DOHH2 (cell line): Measurements from ENCODE around the gene FGF23.

ENCODE experiments used
- H3F3A ChIP-seq: fragments of 200-600 bp; sonication (generic), shearing (Covaris generic); 2 replicates; pipeline ENCODE4 v1.6.0; 2016; ENCODE audit warnings: antibody characterized with exemption, mild to moderate bottlenecking; ENCODE audit not compliant: control insufficient read depth, insufficient read depth
- H3K27ac ChIP-seq: fragments of 200-600 bp; sonication (generic); 2 replicates; pipeline ENCODE4 v1.5.1; 2014; ENCODE audit warnings: low read depth, mild to moderate bottlenecking, low read length, moderate library complexity
- H3K27me3 ChIP-seq: fragments of 200-600 bp; sonication (generic); 2 replicates; pipeline ENCODE4 v1.6.1; 2014; ENCODE audit warnings: mild to moderate bottlenecking, low read length, mixed read lengths; ENCODE audit not compliant: control insufficient read depth
- H3K36me3 ChIP-seq: fragments of 200-600 bp; sonication (generic); 2 replicates; pipeline ENCODE4 v1.6.1; 2014; ENCODE audit warnings: mild to moderate bottlenecking, low read length, moderate library complexity, mixed read lengths; ENCODE audit not compliant: control insufficient read depth
- H3K4me1 ChIP-seq: fragments of 200-600 bp; sonication (generic); 2 replicates; pipeline ENCODE4 v1.6.1; 2014; ENCODE audit warnings: mild to moderate bottlenecking, low read length, mixed read lengths; ENCODE audit not compliant: control insufficient read depth
- H3K4me2 ChIP-seq: fragments of 200-600 bp; sonication (generic); 2 replicates; pipeline ENCODE4 v1.6.0; 2014; ENCODE audit warnings: mild to moderate bottlenecking, low read length, moderate library complexity
- H3K4me3 ChIP-seq: fragments of 200-600 bp; sonication (generic); 2 replicates; pipeline ENCODE4 v1.5.1; 2014; ENCODE audit warnings: mild to moderate bottlenecking, low read length, mixed read lengths
- H3K79me2 ChIP-seq: fragments of 200-600 bp; sonication (generic); 2 replicates; pipeline ENCODE4 v1.6.1; 2014; ENCODE audit warnings: mild to moderate bottlenecking, low read length, mixed read lengths; ENCODE audit not compliant: control insufficient read depth
- H3K9me2 ChIP-seq: fragments of 200-600 bp; sonication (generic); replicated peaks from 2 replicates; pipeline ENCODE4 v1.6.1; 2014; ENCODE audit warnings: mild to moderate bottlenecking, low read length, mixed read lengths; ENCODE audit not compliant: control insufficient read depth
- H3K9me3 ChIP-seq: fragments of 200-600 bp; sonication (generic); 2 replicates; pipeline ENCODE4 v1.6.1; 2014; ENCODE audit warnings: antibody characterized with exemption, low read length, mixed read lengths; ENCODE audit not compliant: control insufficient read depth, insufficient read depth
- H4K20me1 ChIP-seq: fragments of 200-600 bp; sonication (generic); 2 replicates; pipeline ENCODE4 v1.6.0; 2014; ENCODE audit warnings: low read depth, mild to moderate bottlenecking, antibody characterized with exemption, low read length, moderate library complexity; ENCODE audit not compliant: control insufficient read depth, insufficient read depth
- CTCF ChIP-seq: fragments of 200-600 bp; sonication (generic); IDR thresholded peaks from one replicate; pipeline ENCODE4 v1.5.1; 2014; ENCODE audit warnings: antibody characterized with exemption, mild to moderate bottlenecking, low read depth, low read length; ENCODE audit not compliant: poor library complexity, severe bottlenecking
- EZH2phosphoT487 ChIP-seq: fragments of 200-600 bp; sonication (generic); IDR thresholded peaks from 2 replicates; pipeline ENCODE4 v1.6.1; 2017; ENCODE audit warnings: borderline replicate concordance, mild to moderate bottlenecking, antibody characterized with exemption, low read length, moderate library complexity, mixed read lengths

Gene FGF23

GRCh38 chr12:4379405-4379804, at the start of gene FGF23:
Gene FGF23 (minus strand): TSS chr12:4379712. CDS start chr12:4379582, 130 bp downstream.
- Histone ChIP-seq H3K4me3 (no peak within 1 kb of the TSS), H3K9me2 (no peaks in the 10 kb centered on the region), H3F3A (no peaks in the 10 kb centered on the region), H3K9me3 (no peaks in the 10 kb centered on the region), H3K27me3 (peaks cover 28% of the 10 kb centered on the region), H4K20me1 (no peaks in the 10 kb centered on the region), H3K36me3 (no peaks in the 10 kb centered on the region), H3K79me2 (no peaks in the 10 kb centered on the region), H3K27ac (no peak within 1 kb of the TSS), H3K4me1 (no peaks in the 10 kb centered on the region), H3K4me2 (no peak within 1 kb of the TSS)
- TF ChIP-seq CTCF (no peak), EZH2phosphoT487 (no peak)

- Histone ChIP-seq H3K4me2 (no peak overlapping the region), H3F3A (no peaks in the 10 kb centered on the region), H3K27me3 (0 out of 2 replicates have a peak, but pooled peaks cover under 1% of the 10 kb centered on the region), H3K27ac (no peak overlapping the region), H4K20me1 (no peaks in the 10 kb centered on the region), H3K9me2 (no peaks in the 10 kb centered on the region), H3K79me2 (no peaks in the 10 kb centered on the region), H3K36me3 (no peaks in the 10 kb centered on the region), H3K4me1 (no peaks in the 10 kb centered on the region), H3K4me3 (no peak overlapping the region), H3K9me3 (no peaks in the 10 kb centered on the region)
- no peak for TF ChIP-seq CTCF
- no peak for TF ChIP-seq EZH2phosphoT487
Measured at GRCh38 chr12:4424422-4424821, 44.9 kb upstream of the FGF23 start.

GRCh38 chr12:4423528-4424195, 44.1 kb upstream of the FGF23 start:
- no peaks in the 10 kb centered on the region for H3K9me3 ChIP-seq
- TF ChIP-seq CTCF (no peak), EZH2phosphoT487 (no peak)
- H4K20me1 ChIP-seq: no peaks in the 10 kb centered on the region; the same call in 1 of the 2 replicates
- H3K4me1 ChIP-seq: no peaks in the 10 kb centered on the region
- H3K79me2 ChIP-seq: no peaks in the 10 kb centered on the region
- H3K4me3 ChIP-seq: no peak overlapping the region
- no peak overlapping the region for H3K4me2 ChIP-seq
- H3K27ac ChIP-seq: no peak overlapping the region
- peaks cover 5% of the 10 kb centered on the region; the same call in 1 of the 2 replicates for H3K27me3 ChIP-seq
- H3F3A ChIP-seq: no peaks in the 10 kb centered on the region
- H3K36me3 ChIP-seq: no peaks in the 10 kb centered on the region
- no peaks in the 10 kb centered on the region for H3K9me2 ChIP-seq
